DMS153 treated with DMSO at 0.1 percent for 48 hours (cell line): Measurements from ENCODE around the gene KLHL6.
"Not testable (repeated sequence)": the region's sequence is repeated elsewhere in the genome, so short reads cannot be mapped to it uniquely, and the experiment has no call there.

Experiments used
- DNase-seq: peaks from one replicate; lab custom pipeline; 2025; ENCODE audit not compliant: unreplicated experiment; lab: John Stamatoyannopoulos, UW

The KLHL6 gene

DNA sequence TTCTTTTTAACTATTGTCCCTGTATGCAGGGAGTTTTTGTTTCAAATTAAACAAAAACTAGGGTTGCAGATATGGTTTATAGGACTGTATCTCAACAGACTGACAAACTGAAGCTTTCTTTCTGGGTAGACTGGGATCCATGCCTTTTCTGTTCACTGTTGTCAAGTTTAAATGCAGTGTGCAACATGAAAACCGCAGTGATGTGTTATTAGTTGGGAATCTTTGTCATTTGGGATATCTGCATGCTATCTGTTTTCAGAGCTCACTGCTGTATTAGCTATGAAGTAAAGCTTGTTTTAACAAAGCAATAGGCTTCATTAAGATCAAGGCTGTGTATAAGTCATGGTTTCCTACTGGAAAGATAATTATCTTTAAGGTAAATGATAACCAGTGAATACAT lies 105.7 kb downstream of the KLHL6 start:
- DNase-seq: no peak

DNA sequence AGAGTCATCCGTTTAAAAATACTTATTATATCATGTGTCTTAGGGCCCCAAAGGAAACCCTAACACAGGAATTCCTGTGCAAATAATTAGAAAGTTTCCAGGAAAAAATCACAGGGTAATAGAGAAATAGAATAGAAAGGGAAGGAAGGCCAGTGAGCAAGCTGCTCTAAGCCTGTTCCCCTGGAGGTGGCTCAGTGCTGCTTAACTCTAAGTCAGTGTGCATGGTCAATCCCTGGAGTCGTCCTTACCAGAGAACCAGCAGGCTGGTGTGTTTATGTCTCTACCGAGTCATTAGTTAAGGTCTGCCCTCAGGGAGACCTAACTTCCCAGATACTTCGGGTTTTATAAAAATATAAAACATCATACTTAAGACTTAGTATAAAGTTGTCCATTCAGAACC lies 106.1 kb downstream of the KLHL6 start:
- DNase-seq: no peak

DNA sequence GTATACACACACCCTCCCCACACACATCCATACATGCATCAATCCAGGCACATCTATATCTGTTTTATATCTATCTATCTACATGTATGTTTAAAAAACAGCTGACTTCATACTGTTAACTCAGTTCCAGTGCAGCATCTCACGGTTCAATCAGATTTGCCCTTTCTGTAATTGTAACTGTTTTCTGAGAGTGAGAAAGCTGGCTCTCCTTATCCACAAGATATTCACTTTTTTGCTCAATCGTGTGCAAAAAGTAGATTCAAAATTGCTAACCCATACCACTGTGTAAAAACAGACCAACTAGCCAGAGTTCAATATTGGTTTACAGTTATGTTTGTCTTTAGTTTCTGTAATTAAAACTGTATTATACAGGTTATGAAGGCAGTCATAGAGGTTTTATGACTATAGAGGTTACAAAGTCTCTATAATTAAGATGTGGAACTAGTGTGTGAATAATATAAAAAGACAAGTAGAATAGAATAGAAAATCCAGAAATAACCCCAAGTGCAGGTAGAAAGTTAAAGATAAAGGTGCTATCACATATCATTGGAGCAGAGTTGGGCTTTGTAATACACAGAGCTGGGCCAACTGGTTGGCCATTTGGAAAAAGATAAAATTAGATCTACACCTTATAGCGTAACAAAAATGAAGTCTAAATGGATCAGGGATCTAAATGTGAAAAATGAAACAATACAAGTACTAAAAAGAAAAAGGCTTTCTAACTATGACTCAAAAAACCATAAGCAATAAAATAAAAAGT lies 107.0 kb downstream of the KLHL6 start:
- no peak for DNase-seq

DNA sequence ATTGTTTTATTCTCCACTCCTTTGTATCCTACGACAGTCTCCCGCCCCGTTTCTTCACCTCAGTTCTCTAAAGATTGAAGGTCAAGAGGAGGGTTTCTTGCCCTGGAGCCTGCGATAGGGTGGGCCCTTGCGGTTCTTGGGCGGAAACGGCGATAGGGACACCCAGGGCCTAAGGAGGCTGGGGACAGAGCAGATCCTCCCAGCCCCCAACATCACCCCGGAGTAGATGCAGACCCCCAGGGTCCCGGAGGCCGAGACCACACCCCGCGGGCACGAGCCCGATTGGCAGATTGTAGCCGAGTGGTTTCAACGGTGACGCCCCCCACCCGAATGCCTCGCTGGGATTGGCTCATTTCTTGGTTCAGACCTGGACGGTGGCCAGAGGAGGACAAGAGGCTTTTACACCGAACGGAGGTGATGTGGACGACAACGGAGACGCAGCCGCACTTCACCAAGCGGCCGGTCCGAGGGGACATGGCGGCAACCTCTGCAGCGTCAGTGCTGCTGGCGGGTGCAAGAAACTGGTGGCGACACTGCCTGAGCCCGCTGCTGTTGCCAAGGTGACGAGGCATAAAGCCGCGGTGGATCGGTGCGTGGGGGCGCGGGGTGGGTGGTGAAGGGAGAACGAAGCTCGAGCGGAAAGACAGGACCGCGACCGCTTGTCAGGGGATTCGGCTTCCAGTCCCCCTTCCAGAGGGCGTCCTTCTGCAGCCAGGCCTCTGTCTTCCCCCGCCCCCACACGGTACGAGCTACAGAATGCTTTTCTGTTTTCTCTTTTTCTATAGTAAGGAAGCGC lies 108.1 kb downstream of the KLHL6 start:
- peak; percentile 77 for DNase-seq

DNA sequence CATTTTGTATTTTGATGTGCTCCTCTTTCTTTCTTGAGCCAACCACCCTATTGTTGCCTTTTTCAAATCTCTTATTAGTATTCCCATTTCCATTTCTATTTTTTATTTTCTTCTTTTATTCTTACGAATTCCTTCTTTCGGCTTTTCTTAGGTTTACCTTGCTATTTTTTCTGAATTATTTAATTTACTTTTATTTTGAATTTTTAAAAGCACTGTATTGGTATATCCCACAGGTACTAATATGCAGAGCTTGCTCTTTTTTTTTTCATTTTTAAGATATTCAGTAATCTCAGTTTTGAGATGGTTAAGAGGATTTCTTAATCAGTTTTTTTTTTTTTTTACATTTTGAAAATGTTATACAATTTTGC lies 108.7 kb downstream of the KLHL6 start:
- no peak for DNase-seq

DNA sequence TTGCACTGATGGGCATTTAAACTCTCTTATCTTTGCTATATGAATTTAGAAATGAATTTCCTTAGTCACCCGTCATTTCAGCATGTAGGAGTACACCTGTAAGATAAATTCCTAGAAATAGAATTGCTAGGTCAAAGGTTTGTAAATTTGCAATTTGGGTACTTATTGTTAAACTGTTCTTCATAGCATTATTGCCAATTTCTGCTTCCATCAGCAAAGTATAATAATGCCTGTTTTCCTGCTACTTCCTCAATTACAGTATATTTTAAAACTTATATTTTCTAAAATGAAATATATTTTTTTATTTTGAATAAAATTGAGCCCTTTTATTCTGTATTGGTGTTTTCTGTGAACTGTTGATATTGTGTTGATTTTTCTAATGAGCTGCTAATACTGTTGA lies 110.8 kb downstream of the KLHL6 start:
- DNase-seq: no peak

DNA sequence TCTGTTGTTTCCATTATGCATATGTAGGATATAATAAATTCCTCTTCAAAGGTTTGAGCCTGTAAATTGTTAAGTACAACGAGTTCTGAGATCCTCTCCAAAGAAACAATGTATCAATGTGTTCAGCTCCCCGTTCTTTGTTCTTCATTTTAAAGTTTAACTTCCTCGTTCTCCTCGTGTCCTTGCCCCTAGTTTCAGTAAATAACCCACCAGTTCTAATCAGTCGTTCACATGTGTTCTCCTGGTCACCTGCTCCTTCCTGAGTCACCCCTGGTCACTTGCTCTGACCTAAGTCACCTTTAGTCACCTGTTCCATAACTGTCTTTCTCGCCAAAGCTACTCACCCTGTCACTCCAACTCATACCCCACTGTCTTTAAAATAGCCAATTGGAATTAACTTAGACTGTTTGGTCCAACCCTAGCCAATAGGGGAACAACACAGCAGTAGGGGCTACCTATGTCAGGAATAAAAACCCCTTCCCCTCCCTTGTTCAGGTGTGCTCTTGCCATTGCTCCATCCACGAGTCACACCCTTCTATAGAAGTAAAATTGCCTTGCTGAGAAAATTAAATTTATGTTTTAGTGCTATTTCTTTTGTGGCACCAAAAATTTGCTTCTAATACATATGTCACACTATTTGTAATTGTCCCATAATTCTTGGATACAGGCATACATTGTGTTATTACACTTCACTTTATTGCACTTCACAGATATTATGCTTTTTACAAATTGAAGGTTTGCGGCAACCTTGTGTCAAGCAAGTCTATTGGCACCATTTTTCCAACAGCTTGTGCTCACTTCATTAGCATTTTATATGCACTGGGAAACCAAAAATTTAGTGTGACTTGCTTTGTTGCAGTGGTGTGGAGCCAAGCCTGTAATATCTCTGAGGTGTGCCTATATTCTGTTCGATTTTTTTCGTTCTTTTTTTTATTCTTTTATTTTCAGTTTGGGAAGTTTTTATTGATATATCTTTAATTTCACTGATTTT lies 111.8 kb downstream of the KLHL6 start:
- DNase-seq: no peak

DNA sequence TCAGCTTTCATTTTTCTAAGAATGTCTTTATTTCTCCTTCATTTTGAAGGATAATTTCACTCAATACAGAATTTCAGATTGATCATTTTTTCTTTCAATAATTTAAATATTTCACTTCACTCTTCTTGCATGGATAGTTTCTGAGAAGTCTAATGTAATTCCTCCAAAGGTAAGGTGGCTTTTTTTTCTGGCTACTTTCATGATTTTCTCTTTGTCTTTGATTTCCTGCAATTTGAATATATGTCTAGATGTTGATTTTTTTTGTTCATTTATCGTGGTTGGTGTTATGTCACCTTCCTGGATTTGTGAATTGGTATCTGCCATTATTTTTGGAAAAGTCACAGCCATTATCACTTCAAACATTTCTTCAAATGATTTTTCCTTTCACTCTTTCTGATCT lies 112.5 kb downstream of the KLHL6 start:
- no peak for DNase-seq

DNA sequence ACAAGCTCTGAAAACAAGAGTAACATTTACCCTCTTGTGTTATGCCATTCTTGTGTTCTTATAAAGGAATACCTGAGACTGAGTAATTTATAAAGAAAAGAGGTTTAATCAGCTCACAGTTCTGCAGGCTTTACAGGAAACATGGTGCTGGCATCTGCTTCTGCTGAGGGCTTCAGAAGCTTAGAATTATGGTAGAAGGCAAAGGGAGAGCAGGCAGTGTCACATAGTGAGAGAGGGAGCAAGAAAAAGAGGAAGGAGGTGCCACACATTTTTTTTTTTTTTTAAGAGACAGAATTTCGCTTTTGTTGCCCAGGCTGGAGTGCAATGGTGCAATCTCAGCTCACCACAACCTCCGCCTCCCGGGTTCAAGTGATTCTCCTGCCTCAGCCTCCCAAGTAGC lies 115.0 kb downstream of the KLHL6 start:
- DNase-seq: not testable (repeated sequence)

DNA sequence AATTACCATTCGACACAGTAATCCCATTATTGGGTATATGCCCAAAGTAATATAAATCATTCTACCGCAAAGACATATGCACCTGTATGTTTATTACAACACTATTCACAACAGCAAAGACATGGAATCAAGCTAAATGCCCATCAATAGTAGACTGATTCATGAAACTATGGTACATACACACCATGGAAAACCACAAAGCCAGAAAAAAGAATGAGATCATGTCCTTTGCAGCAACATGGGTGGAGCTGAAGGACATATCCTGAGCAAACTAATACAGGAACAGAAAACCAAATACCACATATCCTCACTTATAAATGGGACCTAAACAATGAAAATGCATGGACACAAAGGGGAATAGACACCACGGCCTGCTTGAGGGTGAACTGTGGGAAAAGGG lies 116.0 kb downstream of the KLHL6 start:
- peak; percentile 6 for DNase-seq

DNA sequence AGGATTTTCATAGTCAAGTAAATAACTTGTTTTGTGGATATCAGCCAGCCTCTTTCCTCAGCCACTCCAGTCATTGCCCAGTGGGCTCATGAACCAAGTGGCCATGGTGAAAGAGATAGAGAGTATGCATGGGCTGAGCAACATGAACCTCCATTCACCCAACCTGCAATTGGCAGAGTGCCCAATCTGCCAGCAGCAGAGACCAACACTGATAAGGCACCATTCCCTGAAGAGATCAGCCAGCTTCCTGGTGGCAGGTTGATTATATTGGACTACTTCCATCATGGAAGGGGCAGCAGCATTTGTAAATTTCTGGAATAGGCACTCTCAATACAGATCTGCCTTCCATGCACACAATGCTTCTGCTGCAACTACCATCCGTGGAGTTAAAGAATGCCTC lies 116.8 kb downstream of the KLHL6 start:
- peak; percentile 44 for DNase-seq

DNA sequence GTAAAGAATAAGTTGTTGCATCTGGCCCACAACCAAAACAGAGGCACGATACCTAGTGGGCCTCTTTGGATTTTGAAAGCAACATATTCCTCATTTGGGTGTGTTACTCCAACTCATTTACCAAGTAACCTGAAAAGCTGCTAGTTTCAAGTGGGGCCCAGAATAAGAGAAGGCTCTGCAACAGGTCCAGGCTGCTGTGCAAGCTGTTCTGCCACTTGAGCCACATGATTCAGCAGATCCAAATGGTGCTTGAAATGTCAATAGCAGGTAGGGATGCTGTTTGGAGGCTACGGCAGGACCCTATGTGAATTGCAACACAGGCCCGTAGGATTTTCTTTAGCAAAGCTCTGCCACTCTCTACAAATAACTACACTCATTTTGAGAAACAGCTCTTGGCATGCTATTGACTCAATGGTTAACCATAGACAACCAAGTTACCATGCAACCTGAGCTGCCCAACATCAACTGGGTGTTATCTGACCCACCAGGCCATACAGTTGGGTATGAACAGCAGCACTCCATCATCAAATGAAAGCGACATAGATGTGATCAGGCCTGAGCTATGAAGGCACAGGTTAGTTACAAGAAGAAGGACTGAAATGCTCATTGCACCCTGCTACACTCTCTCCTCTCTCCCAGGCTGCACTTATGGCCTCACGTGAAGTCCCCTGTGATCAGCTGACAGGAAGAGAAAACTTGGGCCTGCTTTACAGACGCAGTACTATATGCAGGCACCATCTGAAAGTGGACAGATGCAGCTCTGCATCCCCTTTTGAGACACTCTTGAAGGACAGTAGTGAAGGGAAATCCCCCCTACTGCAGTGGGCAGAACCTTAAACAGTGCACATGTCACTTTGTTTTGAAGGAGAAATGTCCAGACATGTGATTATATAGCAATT lies 117.6 kb downstream of the KLHL6 start:
- no peak for DNase-seq
